ENCODE data around the gene NLRP9.

GRCh38 chr19:55693336-55693974 lies 44.7 kb downstream of the NLRP9 start:
- TF ChIP-seq CTCF (IDR thresholded peaks at IDR 0.05), result no peak
- no peak for TF ChIP-seq POLR2A (IDR thresholded peaks at IDR 0.05)
- no peak for TF ChIP-seq EP300 (IDR thresholded peaks at IDR 0.05)
- TF ChIP-seq POLR2AphosphoS5 (IDR thresholded peaks at IDR 0.05), result no peak

All from suprapubic skin (tissue), 4 donors.